ENCODE data around the gene CRTAC1.

The CRTAC1 gene

DNA sequence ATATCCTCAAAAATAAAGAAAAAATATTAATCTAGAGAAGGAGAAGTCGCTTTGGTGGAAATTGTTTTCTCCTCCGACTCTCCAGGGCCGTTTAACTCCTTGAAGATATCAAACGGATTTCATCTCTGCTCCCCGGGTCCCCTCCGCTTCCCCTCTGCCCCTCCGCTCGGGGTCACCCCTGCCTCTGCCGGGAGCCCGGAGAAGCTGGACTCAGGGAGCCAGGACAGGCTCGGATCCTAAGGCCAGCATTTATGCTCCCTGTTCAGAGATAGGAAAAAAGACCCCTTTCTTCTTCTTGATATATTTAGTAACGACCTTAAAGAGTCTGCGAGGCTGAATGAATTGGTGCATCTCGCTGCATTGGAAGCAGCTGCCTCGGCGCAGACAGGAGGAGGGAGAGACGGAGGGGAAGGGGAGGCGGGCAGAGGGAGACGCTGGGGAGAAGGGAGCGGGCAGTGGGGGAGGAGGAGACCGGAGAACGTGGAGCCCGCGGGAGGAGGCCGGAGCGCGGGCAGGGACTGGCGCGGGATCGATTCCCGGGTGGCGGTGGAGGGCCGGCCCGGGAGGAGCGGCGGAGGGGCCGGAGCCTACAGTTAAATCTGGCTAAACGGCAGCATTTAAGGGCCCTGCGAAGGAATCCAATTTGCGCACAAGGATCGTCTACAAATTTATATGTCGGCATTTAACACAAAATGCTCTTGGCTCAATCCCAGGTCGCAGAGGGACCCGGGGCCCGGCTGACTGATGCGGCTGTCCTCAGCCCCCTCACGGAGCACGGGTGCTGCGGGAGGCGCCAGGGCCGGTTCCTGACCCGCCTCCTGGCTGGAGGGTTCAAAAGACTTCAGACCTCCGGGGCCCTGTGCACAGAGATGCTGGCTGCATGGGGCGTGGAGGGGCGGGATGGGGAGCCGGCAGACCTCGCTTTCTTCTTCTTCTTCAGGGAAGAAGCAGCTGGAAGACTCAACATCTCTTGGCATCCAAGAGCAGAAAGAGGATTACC is 55.6 kb downstream of the CRTAC1 start:
- DNase-seq (ENCODE audit: low read depth), result no peak

DNA sequence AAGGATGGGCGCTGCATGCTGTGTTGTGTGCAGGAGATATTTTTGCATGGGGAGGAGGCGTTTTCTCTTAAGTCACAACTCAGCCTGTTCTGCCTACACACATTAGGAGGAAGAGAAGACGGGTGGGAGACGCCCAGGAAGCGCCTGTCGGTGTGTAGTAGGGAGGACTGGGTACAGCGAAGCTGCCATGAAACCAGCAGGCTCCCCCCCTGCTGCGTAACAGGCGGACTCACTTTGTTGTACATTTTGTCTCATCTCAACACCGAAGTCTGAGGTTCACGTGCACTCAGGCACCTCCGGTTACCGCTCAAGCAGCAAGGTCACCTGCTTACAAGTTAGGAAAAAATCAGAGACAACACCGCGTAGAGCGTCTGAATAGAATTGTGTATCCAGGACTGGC is 56.3 kb downstream of the CRTAC1 start:
- no peak for DNase-seq (ENCODE audit: low read depth)

DNA sequence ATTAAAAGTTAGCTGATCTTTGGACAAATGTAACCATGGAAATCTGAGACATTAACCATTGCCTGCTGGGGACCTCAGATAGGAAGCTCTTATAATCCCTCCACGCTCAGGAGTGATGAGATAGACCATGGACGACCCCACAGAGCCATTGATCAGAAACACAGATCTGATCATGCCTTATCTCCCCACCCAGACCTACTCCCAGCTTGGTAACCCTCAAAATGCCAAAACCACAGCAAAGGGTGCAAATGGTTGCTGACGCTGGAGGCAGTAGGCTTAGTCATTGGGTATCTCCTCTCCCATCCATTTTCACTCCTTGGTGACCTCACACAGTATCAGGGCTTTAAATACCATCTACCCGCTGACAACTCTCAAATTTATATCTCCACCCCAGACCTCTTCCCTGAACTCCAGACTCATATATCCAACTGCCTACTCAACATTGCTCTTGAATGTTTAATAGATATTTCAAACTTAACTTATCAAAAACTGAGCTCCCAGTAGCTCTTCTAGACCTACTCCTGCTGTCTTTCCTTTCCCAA is 60.8 kb downstream of the CRTAC1 start:
- DNase-seq (ENCODE audit: low read depth), result no peak

DNA sequence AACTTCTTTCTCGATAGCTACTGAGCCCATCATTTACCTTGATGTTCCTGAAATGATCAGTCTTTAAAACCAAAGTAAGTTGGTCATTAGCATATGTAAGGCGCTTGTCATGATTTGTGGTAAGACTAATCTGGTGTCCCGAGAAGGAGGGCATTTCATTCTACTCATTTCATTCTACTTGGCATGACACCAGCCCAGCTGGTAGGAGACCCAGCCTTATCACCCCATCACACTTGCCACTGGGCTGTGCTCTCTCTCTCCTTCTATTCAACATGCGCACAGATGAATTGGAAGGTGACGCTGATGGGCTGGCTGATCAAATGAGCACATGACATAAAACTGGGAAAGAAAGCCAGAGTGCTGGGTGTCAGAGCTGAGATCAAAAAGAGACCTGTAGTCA is 65.7 kb downstream of the CRTAC1 start:
- no peak for DNase-seq (ENCODE audit: low read depth)

DNA sequence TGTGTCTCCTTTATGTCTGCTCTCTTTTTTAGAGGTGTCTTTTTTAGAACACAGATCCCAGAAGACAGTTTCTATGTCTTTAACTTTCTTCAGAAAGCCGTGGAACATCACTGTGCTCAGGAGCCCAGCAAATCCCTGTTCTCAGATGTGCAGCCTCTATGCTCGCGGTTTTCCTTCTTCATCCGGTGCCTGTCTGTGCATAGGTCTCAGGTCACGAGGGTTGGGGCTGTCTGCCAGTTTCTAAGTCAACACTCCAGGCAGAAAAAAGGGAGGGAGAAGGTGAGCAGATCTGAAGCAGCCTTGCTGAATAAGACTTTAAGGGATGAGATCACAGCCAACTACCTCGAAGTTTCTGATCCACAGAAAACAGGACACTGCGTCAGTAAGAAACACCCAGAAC is 68.5 kb downstream of the CRTAC1 start:
- no peak for DNase-seq (ENCODE audit: low read depth)

DNA sequence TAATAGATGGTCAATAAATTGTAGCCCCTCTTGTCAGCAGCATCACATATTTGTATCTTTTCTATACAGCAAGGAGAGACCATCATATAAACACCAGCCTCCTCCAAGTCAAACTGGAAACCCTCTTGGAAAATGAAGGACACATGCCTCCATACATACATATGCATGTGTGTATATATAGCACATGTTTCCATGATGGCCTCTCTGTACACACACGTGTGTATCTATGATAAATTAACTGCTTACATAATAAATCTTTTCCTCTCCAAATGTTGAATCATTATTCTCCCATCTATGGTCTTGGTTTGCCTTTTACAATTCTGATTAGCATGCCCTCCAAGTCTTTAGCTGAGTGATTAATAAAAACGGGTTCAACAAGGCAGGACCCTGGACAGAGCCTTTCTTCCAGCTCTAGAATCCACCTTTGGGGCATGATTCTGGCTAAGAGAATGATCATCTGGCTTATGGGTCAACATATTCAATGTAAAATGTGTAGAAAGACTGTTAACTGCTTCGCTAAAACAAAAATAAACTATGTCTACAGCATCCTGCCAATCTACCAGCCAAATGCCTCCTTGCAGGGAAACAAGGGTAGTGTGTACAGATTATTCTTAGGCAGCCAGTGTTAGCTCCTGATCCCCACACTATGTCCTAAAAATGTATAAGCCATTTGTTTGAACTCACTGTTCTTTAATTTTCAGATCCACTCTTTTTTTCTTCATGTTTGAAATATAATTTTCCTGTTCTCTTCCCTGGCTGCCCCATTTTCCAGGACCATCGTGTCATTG is 70.0 kb downstream of the CRTAC1 start:
- no peak for DNase-seq (ENCODE audit: low read depth)

DNA sequence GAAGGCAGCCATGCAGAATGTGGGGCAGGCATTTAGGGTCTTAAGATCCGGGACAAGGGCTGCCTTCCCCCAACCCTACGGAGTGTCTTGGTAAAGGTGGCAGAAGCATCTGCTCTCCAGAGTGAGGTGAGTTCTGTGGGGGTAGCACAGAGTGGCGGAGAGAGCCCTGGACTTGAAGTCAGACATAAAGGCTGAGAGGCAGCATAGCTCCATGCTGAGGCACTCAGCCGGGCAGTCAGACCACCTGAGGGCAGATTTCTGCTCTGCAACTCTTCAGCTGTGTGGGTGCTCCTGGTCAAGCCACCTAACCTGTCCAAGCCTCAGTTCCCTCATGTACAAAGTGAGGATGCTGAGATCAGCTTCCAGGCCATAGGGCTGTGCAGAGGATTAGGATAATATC is 81.0 kb downstream of the CRTAC1 start:
- DNase-seq (ENCODE audit: low read depth), result no peak

DNA sequence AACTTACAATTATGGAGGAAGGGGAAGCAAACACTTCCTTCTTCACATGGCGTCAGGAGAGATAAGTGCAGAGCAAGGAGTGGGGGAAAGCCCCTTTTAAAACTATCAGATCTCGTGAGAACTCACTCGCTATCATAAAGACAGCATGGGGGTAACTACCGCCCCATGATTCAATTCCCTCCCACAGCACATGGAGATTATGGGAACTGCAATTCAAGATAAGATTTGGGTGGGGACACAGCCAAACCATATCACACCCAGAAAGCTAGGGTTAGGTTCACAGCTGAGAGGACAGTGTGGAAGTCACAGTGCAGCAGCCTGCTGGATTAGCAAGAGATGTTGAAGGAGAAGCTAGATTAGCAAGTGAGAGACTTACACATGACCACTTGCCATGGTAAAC is 81.6 kb downstream of the CRTAC1 start:
- DNase-seq (ENCODE audit: low read depth), result no peak

DNA sequence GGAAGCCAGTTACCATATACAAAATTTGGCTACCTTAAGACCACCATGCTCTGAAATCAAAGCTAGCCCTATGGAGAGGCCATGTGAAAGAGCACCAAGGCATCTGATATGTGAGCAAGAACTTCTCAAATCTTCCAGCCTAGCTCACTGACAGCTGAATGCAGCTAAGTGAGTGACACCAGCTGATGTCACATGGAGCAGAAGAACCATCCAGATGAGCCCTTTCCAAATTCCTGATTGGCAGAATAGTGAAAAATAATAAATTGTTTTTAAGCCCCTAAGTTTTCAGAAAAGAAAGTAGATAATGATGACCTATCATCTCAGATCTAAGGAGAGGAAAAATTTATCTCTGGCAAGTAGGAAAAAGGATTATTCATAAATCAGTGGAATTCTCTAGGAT is 85.6 kb downstream of the CRTAC1 start:
- DNase-seq (ENCODE audit: low read depth), result no peak

DNA sequence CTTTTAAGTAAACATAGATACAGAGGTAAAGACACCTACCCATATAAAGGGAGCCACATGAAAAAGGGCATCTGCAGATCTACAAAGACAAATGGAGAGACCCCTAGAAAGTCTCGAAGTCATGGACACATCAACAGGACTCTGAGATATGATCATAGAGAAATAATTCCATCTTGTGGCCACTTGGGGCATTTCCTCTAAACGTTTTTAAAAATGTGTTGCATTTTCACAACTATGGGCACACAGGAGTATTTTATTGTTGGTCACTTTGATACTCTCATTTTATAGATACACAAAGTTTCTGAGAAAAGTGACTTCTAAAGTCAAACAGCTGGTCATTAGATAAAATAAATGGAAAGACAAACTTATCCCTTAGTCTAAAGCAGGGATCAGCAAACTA is 87.1 kb downstream of the CRTAC1 start:
- no peak for DNase-seq (ENCODE audit: low read depth)

DNA sequence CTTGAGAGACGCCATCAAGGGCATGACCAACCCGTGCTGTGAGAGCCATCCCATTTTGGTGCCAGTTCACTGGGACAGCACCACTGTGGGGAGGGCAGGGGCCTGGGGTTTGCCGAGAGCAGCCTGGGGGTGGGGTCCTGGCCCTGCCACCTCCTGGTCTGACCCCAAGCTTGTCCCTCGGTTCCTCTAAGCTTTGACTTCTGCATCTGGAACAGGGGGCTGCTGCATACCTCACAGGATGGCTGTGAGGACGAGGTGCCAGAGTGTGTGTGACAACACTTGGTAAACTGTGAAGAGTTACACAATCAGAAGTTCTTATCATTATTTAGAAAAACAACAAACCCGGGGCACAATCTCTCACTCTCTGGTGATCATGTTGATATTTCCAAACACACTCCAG is 89.9 kb downstream of the CRTAC1 start:
- no peak for DNase-seq (ENCODE audit: low read depth)

DNA sequence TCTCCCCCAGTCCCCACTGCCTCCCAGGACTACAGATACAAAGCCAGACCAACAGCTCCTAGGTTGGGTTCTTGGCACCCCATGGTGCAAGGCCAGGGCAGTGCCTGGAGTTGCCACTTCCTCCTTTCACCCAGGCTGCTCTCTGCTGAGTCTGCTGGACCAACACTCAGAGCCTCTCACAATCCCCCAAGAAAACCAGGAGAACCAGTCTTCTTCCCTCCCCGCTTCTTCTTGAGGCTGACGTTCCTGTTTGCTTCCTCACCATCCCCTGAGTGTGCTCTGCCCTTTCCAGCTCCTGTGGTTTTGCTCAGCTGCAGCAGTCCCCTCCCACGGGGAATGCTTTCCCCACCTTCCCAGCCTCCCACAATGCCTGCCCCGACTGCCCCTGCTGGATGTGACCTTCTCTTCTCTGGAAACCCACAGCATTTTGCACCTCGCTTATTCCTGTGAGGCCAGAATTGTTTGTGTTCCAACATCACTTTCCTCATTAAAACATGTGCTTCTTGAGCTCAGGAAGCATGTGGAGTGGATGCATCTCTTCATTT is 90.9 kb downstream of the CRTAC1 start:
- DNase-seq (ENCODE audit: low read depth), result no peak

DNA sequence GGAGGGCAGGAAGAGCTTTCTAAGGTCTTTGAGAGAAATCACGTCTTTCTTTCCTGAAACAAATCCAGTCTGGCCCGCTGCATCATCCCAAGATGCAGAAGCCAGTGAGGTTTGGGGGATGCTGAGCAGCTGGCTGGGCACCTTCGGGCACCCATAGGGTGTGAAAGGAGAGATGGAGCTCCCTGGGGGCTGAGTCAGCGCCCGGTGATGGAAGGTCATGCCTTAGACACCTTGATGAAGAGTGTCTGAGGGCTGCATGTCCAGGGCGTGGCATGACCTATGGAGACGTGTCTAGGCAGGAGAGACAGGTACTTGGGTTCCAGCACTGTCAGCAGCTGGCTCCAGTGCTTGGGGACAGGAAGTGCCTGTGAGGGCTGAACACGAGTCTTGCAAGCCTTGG is 92.5 kb downstream of the CRTAC1 start:
- DNase-seq (ENCODE audit: low read depth), result no peak

DNA sequence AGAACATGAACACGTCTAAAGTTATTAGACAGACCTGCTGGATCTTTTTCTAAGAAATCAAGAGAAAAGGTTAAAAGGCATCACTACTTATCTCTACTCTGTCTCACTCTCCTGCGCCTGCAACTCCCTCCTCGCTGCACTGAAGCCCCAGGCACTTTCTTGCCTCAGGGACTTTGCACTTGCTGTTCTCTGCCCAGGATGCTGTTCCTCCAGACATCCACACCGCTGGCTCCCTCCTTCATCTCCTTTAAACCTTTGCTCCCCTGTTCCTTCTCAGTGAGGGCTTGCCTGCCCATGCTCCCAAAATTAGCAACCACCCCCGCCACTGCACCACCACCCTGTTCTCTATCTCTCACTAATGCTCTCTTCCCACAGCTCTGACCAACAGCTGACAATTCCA is 93.4 kb downstream of the CRTAC1 start:
- no peak for DNase-seq (ENCODE audit: low read depth)

DNA sequence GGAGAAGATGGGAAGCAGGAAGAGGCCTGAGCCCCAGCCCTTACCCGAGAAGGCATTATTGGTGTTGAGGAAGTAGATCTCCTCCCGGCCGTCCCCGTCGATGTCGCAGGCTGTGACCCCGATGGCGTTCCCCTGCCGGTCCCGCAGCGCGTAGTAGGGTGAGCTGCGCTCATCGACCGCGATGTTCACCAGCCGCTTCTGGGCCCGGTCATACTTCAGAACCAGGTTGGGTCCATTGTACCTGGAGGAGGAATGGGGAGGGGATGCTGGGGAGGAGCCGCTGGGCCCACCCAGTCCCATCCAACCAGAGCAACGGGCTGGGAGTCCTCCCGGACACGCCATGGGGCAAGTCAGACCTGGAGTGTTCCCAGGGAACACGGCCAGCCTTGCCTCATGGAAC is 94.3 kb downstream of the CRTAC1 start:
- DNase-seq (ENCODE audit: low read depth), result no peak

DNA sequence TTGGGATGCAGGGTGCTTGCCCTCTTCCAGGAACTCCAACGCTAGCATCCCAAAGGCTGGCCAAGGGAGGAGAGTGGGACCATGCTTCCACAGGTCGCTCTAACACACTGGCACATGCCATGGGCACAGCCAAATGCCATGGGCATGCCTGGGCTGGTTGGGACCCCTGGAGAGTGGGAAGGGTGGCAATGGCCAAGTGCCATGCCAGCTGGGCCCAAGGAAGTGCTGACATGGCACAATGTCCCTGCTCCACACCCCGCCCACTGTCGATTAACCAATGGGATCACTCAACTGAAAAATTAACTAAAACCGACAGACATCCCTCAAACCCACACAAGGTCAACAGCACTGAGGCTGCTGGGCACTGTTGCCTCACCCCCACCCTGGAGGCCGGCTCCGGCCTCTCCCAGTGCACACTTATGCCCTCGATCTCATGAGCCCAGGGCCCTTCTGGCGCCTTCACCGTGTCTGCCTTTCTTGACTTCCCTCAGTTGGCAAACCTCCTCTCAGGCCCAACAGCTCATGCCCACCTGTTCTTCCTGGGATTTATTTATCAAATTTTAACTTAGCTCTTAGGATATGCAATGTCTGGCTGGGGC is 97.4 kb downstream of the CRTAC1 start:
- no peak for DNase-seq (ENCODE audit: low read depth)

DNA sequence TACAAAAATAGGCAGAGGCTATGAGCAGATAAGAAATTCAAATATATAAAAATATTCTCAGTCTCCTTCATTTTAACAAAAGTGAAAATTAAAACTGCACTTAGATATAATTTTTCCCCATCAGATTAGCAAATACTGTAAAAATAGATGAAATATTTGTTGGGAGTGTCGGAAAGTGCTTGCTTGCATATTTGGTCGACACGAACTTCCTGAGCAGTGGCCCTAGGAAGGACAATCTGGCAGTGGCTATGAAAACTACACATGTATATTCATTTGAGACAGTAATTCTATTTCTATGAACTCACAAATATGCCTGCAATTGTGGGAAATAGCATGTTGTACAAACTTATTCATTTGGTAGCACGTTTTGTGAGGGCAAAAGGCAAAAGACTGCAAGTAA is 99.4 kb downstream of the CRTAC1 start:
- no peak for DNase-seq (ENCODE audit: low read depth)

DNA sequence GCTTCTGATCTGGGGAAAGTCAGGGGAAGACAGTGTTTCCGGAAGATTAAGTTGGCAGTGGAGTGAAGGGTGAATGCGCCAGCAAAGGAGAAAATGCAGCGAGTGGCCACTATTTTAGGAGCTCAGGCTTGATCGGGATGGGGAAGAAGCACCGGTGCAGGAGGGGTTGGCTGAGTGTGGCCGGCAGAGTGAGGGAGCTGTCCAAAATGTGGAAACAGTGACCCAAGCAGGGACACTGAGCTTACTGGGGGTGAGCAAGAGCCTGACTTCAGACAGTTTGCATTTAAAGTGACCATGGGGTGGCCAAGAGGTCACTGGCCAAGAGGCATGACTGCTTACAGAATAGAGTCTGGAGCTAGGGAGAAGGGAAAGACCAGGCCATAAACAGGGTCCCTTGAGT is 101.5 kb downstream of the CRTAC1 start:
- DNase-seq (ENCODE audit: low read depth), result no peak

DNA sequence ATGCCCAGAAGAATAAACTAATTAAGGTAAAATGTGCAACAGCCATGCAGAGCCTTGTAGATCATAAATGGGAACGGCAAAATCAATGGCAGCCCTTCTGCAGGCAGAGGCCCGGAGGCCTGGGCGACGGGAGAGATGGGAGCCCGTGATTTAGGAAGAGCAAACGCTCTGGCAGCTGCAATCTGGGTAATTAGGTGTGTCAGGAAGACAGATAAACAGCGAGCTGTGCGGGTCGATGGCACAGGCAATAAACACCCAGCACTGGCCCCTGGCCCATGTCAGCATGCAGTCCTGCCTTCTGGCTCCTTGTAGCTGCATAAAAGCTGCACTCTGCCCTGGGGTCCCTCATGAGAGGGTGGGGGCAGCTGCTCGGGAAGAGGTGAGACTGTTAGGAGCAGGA is 102.8 kb downstream of the CRTAC1 start:
- DNase-seq (ENCODE audit: low read depth), result no peak

DNA sequence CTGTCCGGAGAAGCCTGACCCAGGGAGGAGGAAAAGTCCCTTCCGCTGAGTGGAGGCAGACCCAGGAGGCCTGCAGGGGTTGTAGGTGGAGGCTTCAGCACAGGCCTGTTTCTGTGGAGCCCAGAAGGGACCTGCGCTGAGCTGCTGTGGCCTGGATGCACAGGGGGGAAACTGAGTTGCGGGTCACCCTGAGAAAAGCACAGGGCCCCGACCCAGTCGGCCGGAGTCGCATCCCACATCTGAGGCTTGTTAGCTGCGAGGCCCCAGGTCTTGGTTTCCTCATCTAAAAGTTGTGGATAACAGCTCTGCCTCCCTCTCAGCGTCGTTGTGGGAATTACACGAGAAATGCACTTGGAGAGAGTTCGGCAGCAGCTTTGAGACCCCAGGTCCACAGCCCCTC is 104.4 kb downstream of the CRTAC1 start:
- no peak for DNase-seq (ENCODE audit: low read depth)

DNA sequence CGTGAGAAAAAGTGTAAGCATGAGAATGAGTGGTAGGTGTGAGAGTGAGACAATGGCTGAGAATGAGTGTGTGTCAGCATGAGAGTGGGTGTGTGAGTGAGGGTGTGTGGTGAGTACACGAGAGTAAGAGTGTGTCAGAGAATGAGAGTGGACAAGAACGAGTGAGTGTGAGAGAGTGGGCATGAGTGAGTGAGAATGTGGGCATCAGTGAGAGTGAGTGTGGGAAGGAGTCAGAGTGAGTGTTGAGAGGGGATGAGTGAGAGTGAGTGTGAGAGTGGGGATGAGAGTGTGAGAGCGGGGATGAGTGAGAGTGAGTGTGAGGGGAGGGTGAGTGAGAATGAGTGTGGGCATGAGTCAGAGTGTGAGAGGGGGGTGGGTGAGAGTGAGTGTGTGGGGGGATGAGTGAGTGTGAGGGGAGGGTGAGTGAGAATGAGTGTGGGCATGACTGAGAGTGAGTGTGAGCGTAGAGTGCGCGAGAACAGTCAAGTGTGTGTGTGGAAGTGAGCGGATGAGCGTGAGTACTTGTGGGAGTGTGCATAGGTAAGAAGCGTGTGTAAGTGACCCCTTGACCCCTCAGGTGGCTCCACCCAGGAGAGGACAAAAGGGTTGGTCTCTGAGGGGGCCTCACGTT is 105.0 kb downstream of the CRTAC1 start:
- no peak for DNase-seq (ENCODE audit: low read depth)

DNA sequence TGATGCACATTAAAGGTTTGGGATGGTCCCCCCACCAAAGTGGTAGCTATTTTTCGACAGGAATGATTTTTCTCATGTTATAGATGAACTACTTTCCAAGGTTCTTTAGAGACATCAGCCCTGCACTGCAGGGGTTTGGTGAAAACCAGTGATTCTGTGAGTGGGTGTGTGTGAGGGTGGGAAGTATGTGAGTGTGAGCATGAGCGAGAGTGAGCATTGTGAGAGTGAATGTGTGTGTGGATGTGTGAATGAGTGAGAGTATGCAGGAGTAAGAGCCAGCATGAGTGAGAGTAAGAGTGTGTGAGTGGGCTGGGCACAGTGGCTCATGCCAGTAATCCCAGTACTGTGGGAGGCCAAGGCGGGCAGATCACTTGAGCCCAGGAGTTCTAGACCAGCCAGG is 105.7 kb downstream of the CRTAC1 start:
- no peak for DNase-seq (ENCODE audit: low read depth)
